ENCODE data around the gene ITK.

Gene ITK

GRCh38 chr5:157219491-157220271 lies 39.0 kb downstream of the ITK start:
- no peak overlapping the region for H3K27ac ChIP-seq
- TF ChIP-seq, protein P1, sequence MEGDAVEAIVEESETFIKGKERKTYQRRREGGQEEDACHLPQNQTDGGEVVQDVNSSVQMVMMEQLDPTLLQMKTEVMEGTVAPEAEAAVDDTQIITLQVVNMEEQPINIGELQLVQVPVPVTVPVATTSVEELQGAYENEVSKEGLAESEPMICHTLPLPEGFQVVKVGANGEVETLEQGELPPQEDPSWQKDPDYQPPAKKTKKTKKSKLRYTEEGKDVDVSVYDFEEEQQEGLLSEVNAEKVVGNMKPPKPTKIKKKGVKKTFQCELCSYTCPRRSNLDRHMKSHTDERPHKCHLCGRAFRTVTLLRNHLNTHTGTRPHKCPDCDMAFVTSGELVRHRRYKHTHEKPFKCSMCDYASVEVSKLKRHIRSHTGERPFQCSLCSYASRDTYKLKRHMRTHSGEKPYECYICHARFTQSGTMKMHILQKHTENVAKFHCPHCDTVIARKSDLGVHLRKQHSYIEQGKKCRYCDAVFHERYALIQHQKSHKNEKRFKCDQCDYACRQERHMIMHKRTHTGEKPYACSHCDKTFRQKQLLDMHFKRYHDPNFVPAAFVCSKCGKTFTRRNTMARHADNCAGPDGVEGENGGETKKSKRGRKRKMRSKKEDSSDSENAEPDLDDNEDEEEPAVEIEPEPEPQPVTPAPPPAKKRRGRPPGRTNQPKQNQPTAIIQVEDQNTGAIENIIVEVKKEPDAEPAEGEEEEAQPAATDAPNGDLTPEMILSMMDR (IDR thresholded peaks at IDR 0.05), result no peak
- no peaks in the 10 kb centered on the region for H3K9me3 ChIP-seq
- H3K36me3 ChIP-seq, result no peaks in the 10 kb centered on the region
- H3K27me3 ChIP-seq, result no peaks in the 10 kb centered on the region
- H3K4me1 ChIP-seq (ENCODE audit: control insufficient read depth in 1 of 2, insufficient read depth in 1 of 2, low read depth in 1 of 2, low read length in 1 of 2), result no peaks in the 10 kb centered on the region
- no peak overlapping the region for H3K4me3 ChIP-seq (ENCODE audit: low read depth in 1 of 2, low read length in 1 of 2)

- Histone ChIP-seq H3K9me3 (no peaks in the 10 kb centered on the region), H3K36me3 (no peaks in the 10 kb centered on the region), H3K4me1 (ENCODE audit: control insufficient read depth in 1 of 2, insufficient read depth in 1 of 2, low read depth in 1 of 2, low read length in 1 of 2) (peaks cover 4 to 9% of the 10 kb centered on the region in 2 experiments), H3K27ac (no peak overlapping the region), H3K27me3 (no peaks in the 10 kb centered on the region), H3K4me3 (ENCODE audit: low read depth in 1 of 2, low read length in 1 of 2) (no peak overlapping the region)
- TF ChIP-seq, protein P1 (IDR thresholded peaks at IDR 0.05), result no peak
Measured at GRCh38 chr5:157221959-157222358, 41.3 kb downstream of the ITK start.

DNA sequence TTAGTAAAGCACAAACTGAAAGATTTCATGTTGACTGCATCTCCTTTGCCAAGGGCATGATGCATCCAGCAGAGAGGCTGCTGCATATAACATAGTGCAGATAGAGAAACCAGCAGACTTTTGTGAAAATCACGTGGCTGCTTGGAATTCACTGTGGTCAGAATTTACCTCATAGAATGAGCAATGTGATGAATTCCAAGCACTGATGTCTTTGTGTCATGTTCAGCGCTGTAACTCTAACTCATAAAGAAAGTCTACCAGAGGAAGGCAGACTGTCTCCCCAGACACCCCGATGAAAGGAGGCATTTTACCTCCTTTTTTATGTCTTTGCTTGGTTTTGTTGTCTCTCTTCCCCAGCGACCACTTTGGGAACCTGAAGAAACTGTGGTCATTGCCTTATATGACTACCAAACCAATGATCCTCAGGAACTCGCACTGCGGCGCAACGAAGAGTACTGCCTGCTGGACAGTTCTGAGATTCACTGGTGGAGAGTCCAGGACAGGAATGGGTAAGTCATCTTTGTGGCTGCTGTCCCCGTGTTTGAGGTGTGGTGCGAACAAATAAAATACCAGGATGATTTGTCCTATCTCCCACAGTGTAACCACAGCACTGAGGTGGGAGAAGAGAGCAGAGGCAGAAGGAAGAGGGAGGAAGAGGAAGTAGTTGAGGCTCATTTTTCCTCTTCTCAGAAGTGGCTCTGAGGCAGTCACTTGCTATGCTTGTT lies 42.0 kb downstream of the ITK start:
- TF ChIP-seq, protein P1 (IDR thresholded peaks at IDR 0.05), result no peak
- Histone ChIP-seq H3K27ac (no peak overlapping the region), H3K4me1 (ENCODE audit: control insufficient read depth in 1 of 2, insufficient read depth in 1 of 2, low read depth in 1 of 2, low read length in 1 of 2) (peaks cover 4 to 9% of the 10 kb centered on the region in 2 experiments)

DNA sequence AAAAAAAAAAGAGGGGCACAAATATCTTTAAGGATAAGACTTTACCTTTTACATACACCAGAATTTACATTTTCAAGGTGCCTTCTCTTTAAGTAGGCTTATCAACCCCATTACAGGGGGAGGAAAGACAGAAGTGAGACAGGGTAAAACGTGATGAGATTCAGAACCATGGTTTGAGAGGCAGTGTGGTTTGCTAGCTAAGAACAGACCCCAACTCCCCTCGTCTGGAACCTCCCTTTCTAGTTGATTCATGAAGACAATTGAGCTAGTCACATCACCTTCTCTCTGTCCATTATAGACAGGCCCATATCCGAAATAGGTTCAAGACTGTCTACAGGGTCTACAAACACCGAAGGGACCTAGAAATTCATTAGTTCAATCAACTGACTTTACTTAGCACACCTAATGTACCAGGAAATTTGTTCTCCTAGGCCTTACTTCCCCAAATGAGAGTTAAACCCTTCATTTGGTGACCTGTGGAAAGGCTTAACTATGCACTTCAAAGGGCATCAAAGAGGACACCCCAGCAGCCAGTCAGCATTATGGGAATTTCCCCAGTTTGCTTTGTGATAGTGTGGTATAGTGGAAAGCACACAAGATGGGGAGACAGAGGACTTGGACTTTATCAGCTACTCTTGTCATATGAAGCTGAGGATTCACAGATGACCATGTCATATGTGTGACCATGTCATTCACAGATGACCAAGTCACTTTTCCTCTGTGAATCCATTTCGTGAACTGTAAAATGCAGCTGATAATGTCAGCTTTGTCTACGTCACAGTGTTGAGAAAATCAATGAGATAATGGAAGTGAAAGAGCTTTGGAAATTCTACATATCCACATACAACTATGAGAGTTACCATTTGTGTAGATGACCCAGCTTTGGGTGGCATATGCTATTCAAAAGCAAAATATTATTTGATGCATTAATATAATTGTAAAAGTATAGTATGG lies 45.1 kb downstream of the ITK start:
- Histone ChIP-seq H3K27me3 (no peaks in the 10 kb centered on the region), H3K27ac (no peak overlapping the region), H3K4me3 (ENCODE audit: low read depth in 1 of 2, low read length in 1 of 2) (no peak overlapping the region), H3K4me1 (ENCODE audit: control insufficient read depth in 1 of 2, insufficient read depth in 1 of 2, low read depth in 1 of 2, low read length in 1 of 2) (peaks cover 4 to 9% of the 10 kb centered on the region in 2 experiments), H3K36me3 (no peaks in the 10 kb centered on the region), H3K9me3 (no peaks in the 10 kb centered on the region)
- TF ChIP-seq, protein P1 (IDR thresholded peaks at IDR 0.05), result no peak

More for the DNA sequence above, 42.0 kb downstream of the ITK start:
- H3K9me3 ChIP-seq, result no peaks in the 10 kb centered on the region
- no peaks in the 10 kb centered on the region for H3K27me3 ChIP-seq
- no peaks in the 10 kb centered on the region for H3K36me3 ChIP-seq
- no peak overlapping the region for H3K4me3 ChIP-seq (ENCODE audit: low read depth in 1 of 2, low read length in 1 of 2)

GRCh38 chr5:157230610-157231009 lies 50.0 kb downstream of the ITK start:
- Histone ChIP-seq H3K9me3 (no peaks in the 10 kb centered on the region), H3K27ac (no peak overlapping the region), H3K36me3 (no peaks in the 10 kb centered on the region), H3K4me1 (ENCODE audit: control insufficient read depth in 1 of 2, insufficient read depth in 1 of 2, low read depth in 1 of 2, low read length in 1 of 2) (peaks cover 0 to 1% of the 10 kb centered on the region in 2 experiments), H3K27me3 (no peaks in the 10 kb centered on the region), H3K4me3 (ENCODE audit: low read depth in 1 of 2, low read length in 1 of 2) (no peak overlapping the region)
- TF ChIP-seq, protein P1 (IDR thresholded peaks at IDR 0.05), result no peak
